ENCODE measurements around the gene SLC43A1. TPM values are rescaled to one million over a fixed set of nuclear protein-coding genes. Genes with fewer than 3 reads are reported as not detected.
A peak's percentile ranks its signal among the peaks of the same experiment; 100 is the strongest.

The SLC43A1 gene
- total RNA-seq, 1 experiment from 2014 or later = 12.5 TPM

GRCh38 chr11:57460758-57461749 is 54.4 kb downstream of the SLC43A1 start:
- Mint-ChIP-seq H3K9me3 (ENCODE audit: low read depth, unreplicated experiment) (no peaks in the 10 kb centered on the region), H3K27me3 (ENCODE audit: unreplicated experiment) (peaks cover 66% of the 10 kb centered on the region), H3K27ac (ENCODE audit: unreplicated experiment) (no peak overlapping the region), H3K4me3 (ENCODE audit: low read depth, unreplicated experiment) (peak overlapping the region; percentile 66), H3K4me1 (ENCODE audit: low read depth, unreplicated experiment) (peaks cover 31% of the 10 kb centered on the region), H3K36me3 (ENCODE audit: insufficient read depth, unreplicated experiment) (peaks cover 17% of the 10 kb centered on the region)
- intact Hi-C loops (cut with micrococcal nuclease; ENCODE audit: unreplicated experiment) = no loop called here
- no peak for DNase-seq
- CTCF ChIA-PET = interaction anchor here (0.5 to 2.0 kb wide), 3 partner anchors 33 to 111 kb away, joined by 3 to 7 read pairs (median 6); no protein-coding TSS in a partner anchor
- no peak for TF ChIP-seq CTCF (IDR thresholded peaks at IDR 0.05; ENCODE audit: unreplicated experiment)
- BruUV-seq (replicated peaks) = no TSS peak

GRCh38 chr11:57460022-57460757 is 55.3 kb downstream of the SLC43A1 start, which contains the start of gene RTN4RL2:
RTN4RL2 (plus strand) TSS chr11:57460528; CDS start chr11:57460866, 338 bp downstream.
- peaks cover 31% of the 10 kb centered on the region for H3K4me1 Mint-ChIP-seq (ENCODE audit: low read depth, unreplicated experiment)
- no peak for TF ChIP-seq CTCF (IDR thresholded peaks at IDR 0.05; ENCODE audit: unreplicated experiment)
- DNase-seq = peak; percentile 44
- no TSS peak for BruUV-seq (replicated peaks)
- CTCF ChIA-PET = interaction anchor here (0.5 to 2.0 kb wide), 8 partner anchors 25 to 181 kb away, joined by 3 to 7 read pairs (median 4); partner anchors contain the start of genes SLC43A1 and UBE2L6
- intact Hi-C loops (cut with micrococcal nuclease; ENCODE audit: unreplicated experiment) = no loop called here
- H3K9me3 Mint-ChIP-seq (ENCODE audit: low read depth, unreplicated experiment) = no peaks in the 10 kb centered on the region
- peaks cover 17% of the 10 kb centered on the region for H3K36me3 Mint-ChIP-seq (ENCODE audit: insufficient read depth, unreplicated experiment)
- H3K27ac Mint-ChIP-seq (ENCODE audit: unreplicated experiment) = peak within 1 kb of the TSS; percentile 11
- peak within 1 kb of the TSS; percentile 66 for H3K4me3 Mint-ChIP-seq (ENCODE audit: low read depth, unreplicated experiment)
- peaks cover 66% of the 10 kb centered on the region for H3K27me3 Mint-ChIP-seq (ENCODE audit: unreplicated experiment)

GRCh38 chr11:57459164-57460021 is 56.1 kb downstream of the SLC43A1 start:
- H3K9me3 Mint-ChIP-seq (ENCODE audit: low read depth, unreplicated experiment) = no peaks in the 10 kb centered on the region
- BruUV-seq (replicated peaks) = no TSS peak
- TF ChIP-seq CTCF (IDR thresholded peaks at IDR 0.05; ENCODE audit: unreplicated experiment) = no peak
- peak overlapping the region; percentile 11 for H3K27ac Mint-ChIP-seq (ENCODE audit: unreplicated experiment)
- H3K4me1 Mint-ChIP-seq (ENCODE audit: low read depth, unreplicated experiment) = peaks cover 31% of the 10 kb centered on the region
- CTCF ChIA-PET = interaction anchor here (0.5 to 2.7 kb wide), 14 partner anchors 17 to 185 kb away, joined by 3 to 16 read pairs (median 5); partner anchors contain the start of genes SLC43A1 and UBE2L6
- DNase-seq = no peak
- peaks cover 65% of the 10 kb centered on the region for H3K27me3 Mint-ChIP-seq (ENCODE audit: unreplicated experiment)
- H3K4me3 Mint-ChIP-seq (ENCODE audit: low read depth, unreplicated experiment) = peak overlapping the region; percentile 66
- H3K36me3 Mint-ChIP-seq (ENCODE audit: insufficient read depth, unreplicated experiment) = peaks cover 17% of the 10 kb centered on the region
- intact Hi-C loops (cut with micrococcal nuclease; ENCODE audit: unreplicated experiment) = loop anchor here (2.0 to 5.0 kb wide), 3 partner anchors 67 to 181 kb away; no protein-coding TSS in a partner anchor
